ENCODE data around the gene REG4. TPM values are rescaled to one million over a fixed set of nuclear protein-coding genes. Genes with fewer than 3 reads are reported as not detected.

The REG4 gene
- not detected in 2 replicates for total RNA-seq

DNA sequence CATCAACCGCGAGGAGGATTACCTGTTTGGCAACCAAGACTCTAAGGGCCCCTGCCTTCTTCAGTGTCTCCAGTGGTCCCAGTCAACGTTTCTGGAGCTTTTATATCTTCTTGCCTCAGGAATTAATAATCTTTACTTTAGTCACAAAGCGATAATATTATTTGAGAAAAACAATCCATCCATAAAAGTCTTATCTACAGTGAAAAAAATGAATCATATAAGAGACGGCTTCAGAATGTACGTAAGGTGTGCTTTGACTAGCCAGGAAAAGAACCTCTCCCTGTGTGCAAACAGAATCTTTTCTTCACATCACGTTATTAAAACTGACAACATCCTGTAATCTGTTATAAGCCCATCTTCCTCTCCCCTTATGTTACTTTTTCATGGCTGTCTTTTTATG, at the start of gene REG4:
Gene REG4 (minus strand): TSS at position 74 of the 400 bp plus-strand sequence. CDS start 2,691 bp downstream, outside the sequence.

DNA sequence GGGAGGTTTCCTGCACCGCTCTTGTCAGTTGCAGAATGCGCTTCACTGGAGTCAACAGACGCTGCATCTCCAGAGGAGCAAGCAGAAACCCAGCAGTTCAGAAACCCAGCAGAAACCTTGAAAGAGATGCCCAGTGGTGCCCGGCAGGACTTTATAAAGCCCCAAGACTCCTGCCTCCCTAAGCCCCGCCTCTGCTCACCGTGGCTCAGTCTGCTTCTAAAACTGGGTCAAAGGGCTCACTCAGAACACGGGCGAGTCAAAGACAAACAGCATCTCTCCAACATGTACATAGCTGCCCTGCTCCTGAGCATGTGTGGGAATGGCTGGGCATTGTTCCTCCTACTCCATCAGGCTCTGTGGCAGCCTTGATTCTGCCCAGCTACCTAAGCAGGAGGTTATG, 42.5 kb downstream of the REG4 start, which contains the start of gene HMGCS2:
Gene HMGCS2 (minus strand): TSS at position 128 of the 400 bp plus-strand sequence. CDS start 61 bp downstream, at position 67.

Other genes with a start within 250 kb of the REG4 start
- 19.3 and 19.7 TPM in 2 replicates for gene ZNF697, start 163.2 kb downstream of the REG4 start, total RNA-seq
- gene PHGDH, start 99.5 kb downstream of the REG4 start, total RNA-seq: 7.5 and 71.0 TPM in 2 replicates
- gene HMGCS2, start 42.6 kb downstream of the REG4 start, total RNA-seq: not detected in 2 replicates
- not detected in 2 replicates for gene ADAM30, start 85.1 kb upstream of the REG4 start, total RNA-seq

Data from endothelial cell of coronary artery (primary cell).